ENCODE data around the gene BEST3.

Gene BEST3

GRCh38 chr12:69648476-69648875 is 50.6 kb downstream of the BEST3 start:
- H3K27ac ChIP-seq: no peak overlapping the region
- TF ChIP-seq, protein P1, sequence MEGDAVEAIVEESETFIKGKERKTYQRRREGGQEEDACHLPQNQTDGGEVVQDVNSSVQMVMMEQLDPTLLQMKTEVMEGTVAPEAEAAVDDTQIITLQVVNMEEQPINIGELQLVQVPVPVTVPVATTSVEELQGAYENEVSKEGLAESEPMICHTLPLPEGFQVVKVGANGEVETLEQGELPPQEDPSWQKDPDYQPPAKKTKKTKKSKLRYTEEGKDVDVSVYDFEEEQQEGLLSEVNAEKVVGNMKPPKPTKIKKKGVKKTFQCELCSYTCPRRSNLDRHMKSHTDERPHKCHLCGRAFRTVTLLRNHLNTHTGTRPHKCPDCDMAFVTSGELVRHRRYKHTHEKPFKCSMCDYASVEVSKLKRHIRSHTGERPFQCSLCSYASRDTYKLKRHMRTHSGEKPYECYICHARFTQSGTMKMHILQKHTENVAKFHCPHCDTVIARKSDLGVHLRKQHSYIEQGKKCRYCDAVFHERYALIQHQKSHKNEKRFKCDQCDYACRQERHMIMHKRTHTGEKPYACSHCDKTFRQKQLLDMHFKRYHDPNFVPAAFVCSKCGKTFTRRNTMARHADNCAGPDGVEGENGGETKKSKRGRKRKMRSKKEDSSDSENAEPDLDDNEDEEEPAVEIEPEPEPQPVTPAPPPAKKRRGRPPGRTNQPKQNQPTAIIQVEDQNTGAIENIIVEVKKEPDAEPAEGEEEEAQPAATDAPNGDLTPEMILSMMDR (IDR thresholded peaks at IDR 0.05): no peak
- TF ChIP-seq ZFX (IDR thresholded peaks at IDR 0.05; ENCODE audit: borderline replicate concordance): no peak

- TF ChIP-seq, protein P1 (IDR thresholded peaks at IDR 0.05): no peak
- TF ChIP-seq ZFX (IDR thresholded peaks at IDR 0.05; ENCODE audit: borderline replicate concordance): no peak
Observed at GRCh38 chr12:69647178-69647577, 51.9 kb downstream of the BEST3 start.

DNA sequence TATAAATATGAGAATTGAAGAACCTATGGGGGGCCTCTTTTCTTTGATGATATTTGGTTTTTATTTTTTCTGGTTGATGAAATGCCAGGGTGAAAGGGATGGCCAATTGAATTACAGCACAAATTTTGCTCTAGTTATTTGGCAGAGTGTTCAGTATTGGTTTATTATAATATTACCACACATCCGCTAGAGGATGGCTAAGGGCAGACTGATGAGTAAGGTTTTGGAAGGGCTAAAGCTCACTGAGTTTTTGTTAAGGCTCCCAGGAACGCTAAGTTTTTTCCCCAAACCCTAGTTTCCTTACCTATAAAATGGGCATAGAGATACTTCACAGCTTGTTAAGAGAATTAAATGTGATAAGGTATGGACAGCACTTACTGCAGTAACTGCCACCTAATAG is 54.1 kb downstream of the BEST3 start:
- no peak for TF ChIP-seq ZFX (IDR thresholded peaks at IDR 0.05; ENCODE audit: borderline replicate concordance)
- TF ChIP-seq, protein P1 (IDR thresholded peaks at IDR 0.05): no peak
- no peak overlapping the region for H3K27ac ChIP-seq

More at GRCh38 chr12:69647178-69647577, 51.9 kb downstream of the BEST3 start:
- H3K27ac ChIP-seq: no peak overlapping the region

DNA sequence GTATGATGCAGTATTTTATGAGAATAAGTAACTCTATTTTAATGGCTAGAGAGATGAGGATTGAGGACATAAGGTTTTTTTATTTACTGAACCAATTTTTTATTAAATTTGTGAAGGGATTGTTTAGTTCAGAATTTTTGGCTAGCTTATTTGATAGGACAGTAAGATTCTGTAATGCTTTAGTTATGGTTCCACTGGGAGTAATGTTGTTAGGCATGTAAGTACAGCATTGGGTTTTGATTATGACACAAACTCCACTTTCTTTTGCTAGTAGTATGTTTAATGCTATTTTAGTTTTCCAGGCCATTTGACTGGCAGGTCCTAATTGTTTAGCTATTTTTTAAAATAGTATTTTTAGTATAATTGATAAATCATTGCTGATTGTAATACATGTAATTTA is 54.6 kb downstream of the BEST3 start:
- TF ChIP-seq, protein P1 (IDR thresholded peaks at IDR 0.05): no peak
- no peak for TF ChIP-seq ZFX (IDR thresholded peaks at IDR 0.05; ENCODE audit: borderline replicate concordance)
- H3K27ac ChIP-seq: no peak overlapping the region

GRCh38 chr12:69642531-69642930 is 56.6 kb downstream of the BEST3 start:
- no peak overlapping the region for H3K27ac ChIP-seq
- no peak for TF ChIP-seq ZFX (IDR thresholded peaks at IDR 0.05; ENCODE audit: borderline replicate concordance)

DNA sequence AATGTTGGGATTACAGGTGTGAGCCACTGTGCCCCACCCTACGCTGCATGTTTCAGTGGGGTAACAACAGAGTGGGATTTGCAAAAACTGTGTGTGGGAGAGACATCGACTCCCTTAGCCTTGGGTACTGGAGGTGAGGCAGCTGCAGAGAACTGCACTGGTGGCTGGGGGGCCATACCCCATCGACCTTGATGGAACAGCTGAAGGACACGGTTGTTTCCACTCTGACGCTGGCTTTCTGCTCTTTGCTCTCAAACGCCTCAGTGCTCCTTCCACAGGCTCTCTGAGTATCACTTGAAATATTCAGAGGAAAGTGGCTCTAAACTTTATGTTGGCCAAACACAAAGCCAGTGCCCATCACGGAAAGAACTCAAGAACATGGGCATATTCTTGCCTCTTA is 57.6 kb downstream of the BEST3 start:
- no peak overlapping the region for H3K27ac ChIP-seq
- TF ChIP-seq, protein P1 (IDR thresholded peaks at IDR 0.05): no peak
- no peak for TF ChIP-seq ZFX (IDR thresholded peaks at IDR 0.05; ENCODE audit: borderline replicate concordance)

- no peak overlapping the region for H3K27ac ChIP-seq
- TF ChIP-seq ZFX (IDR thresholded peaks at IDR 0.05; ENCODE audit: borderline replicate concordance): no peak
- TF ChIP-seq, protein P1 (IDR thresholded peaks at IDR 0.05): peak; percentile 100
Observed at GRCh38 chr12:69639400-69640016, 59.6 kb downstream of the BEST3 start.

DNA sequence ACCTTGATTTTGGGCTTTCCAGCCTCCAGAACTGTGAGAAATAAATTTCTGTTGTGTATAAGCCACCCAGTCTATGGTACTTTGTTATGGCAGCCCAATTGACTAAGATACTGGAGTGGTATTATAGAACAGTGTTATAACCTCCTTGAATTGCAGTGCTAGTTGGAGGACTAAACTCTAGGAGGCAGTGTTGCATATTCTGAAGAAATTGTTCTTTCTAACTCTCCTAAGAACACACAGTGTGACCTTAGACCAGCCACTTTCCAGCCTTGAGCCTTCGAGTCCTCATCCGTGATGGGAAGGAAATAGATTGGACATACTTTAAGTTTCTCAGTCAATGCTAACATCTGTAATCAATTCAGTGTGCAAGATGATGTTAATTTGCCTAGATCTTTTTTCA is 66.0 kb downstream of the BEST3 start:
- H3K27ac ChIP-seq: no peak overlapping the region
- TF ChIP-seq, protein P1 (IDR thresholded peaks at IDR 0.05): peak; percentile 68
- TF ChIP-seq ZFX (IDR thresholded peaks at IDR 0.05; ENCODE audit: borderline replicate concordance): no peak

Data from 22Rv1 (cell line).